ENCODE measurements around the gene SAA4.

SAA4 gene

DNA sequence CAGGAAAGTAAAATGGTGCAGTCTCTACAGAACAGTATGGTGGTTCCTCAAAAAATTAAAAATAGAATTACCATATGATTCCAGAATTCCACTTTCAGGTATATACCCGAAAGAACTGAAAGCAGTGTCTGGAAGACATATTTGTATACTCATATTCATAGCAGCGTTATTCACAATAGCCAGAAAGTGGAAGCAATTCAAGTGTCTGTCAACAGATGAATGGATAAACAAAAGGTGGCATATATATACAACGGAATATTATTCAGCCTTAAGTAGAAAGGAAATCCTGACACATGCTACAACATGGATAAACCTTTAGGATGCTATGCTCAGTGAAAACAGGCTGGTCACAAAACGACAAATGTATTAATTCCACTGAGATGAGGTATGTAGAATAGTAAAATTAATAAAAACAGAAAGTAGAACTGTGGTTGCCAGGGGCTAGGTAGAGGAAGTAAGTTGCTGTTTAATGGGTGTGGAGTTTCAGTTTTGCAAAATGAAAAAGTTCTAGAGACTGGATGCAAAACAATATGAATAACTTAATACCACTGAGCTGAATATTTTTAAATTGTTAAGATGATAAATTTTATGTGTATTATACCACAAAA lies 43.9 kb upstream of the SAA4 start:
- H3K4me2 ChIP-seq (ENCODE audit: insufficient read depth, low read length): no peak overlapping the region

DNA sequence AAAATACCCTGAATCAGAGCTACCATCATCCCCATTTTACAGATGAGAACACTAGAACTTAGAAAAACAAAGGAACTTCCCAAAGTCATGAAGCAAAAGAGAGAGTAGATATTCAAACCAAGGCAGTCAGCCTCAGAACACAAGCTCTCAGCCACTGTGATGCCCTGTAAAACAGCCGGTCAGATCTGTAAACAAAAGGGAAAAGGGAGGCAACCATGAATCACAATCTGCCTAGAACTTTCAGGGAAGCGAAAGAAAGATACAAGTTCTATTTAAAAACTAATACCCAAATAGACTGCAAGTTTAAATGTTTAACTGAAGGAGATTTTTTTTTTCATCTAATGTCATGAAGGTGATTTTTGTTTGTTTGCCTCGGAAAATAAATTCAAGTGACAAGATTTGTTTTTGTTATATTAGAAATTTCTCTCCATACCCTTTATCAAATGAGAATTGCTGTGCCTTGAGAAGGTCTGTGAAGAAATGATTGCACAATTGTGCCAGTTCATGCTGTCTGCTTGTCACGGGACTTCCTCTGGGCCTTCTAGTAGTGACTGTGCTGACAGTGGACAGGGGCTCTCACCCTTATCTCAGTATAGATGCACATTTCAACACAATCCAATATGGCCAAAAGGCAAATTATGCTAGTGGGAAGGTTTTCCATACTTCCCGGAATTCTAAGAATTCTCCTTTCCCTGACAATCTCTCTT lies 41.1 kb upstream of the SAA4 start:
- DNase-seq (no peak), ATAC-seq (ENCODE audit: insufficient read depth, low read depth) (no peak)
- Histone ChIP-seq H3K4me1 (ENCODE audit: insufficient read depth, low read length) (no peaks in the 10 kb centered on the region), H3K4me3 (ENCODE audit: low read depth in 1 of 2, low read length in 2 of 2) (no peak overlapping the region), H3K27ac (ENCODE audit: low read length) (no peak overlapping the region), H3K79me2 (ENCODE audit: insufficient read depth, low read length) (no peaks in the 10 kb centered on the region), H3K9ac (ENCODE audit: low read depth, low read length) (no peak overlapping the region), H3K4me2 (ENCODE audit: insufficient read depth, low read length) (no peak overlapping the region), H3K27me3 (ENCODE audit: insufficient read depth, low read length, poor library complexity) (no peaks in the 10 kb centered on the region), H3K36me3 (ENCODE audit: insufficient read depth, low read length) (peaks cover 31% of the 10 kb centered on the region), H2AFZ (ENCODE audit: low read depth, low read length) (no peak overlapping the region), H3K9me3 (ENCODE audit: insufficient read depth, low read length, severe bottlenecking) (no peaks in the 10 kb centered on the region), H4K20me1 (ENCODE audit: insufficient read depth, low read length) (no peaks in the 10 kb centered on the region)
- TF ChIP-seq EZH2 (IDR thresholded peaks at IDR 0.05; ENCODE audit: borderline replicate concordance, low read depth, low read length, severe bottlenecking): no peak
- TF ChIP-seq, protein P1, sequence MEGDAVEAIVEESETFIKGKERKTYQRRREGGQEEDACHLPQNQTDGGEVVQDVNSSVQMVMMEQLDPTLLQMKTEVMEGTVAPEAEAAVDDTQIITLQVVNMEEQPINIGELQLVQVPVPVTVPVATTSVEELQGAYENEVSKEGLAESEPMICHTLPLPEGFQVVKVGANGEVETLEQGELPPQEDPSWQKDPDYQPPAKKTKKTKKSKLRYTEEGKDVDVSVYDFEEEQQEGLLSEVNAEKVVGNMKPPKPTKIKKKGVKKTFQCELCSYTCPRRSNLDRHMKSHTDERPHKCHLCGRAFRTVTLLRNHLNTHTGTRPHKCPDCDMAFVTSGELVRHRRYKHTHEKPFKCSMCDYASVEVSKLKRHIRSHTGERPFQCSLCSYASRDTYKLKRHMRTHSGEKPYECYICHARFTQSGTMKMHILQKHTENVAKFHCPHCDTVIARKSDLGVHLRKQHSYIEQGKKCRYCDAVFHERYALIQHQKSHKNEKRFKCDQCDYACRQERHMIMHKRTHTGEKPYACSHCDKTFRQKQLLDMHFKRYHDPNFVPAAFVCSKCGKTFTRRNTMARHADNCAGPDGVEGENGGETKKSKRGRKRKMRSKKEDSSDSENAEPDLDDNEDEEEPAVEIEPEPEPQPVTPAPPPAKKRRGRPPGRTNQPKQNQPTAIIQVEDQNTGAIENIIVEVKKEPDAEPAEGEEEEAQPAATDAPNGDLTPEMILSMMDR (IDR thresholded peaks at IDR 0.05; ENCODE audit: borderline replicate concordance, extremely low read depth, low read length, poor library complexity, severe bottlenecking): no peak

More for the DNA sequence above, 43.9 kb upstream of the SAA4 start:
- DNase-seq (no peak), ATAC-seq (ENCODE audit: insufficient read depth, low read depth) (no peak)
- Histone ChIP-seq H4K20me1 (ENCODE audit: insufficient read depth, low read length) (no peaks in the 10 kb centered on the region), H3K79me2 (ENCODE audit: insufficient read depth, low read length) (no peaks in the 10 kb centered on the region), H3K9ac (ENCODE audit: low read depth, low read length) (no peak overlapping the region), H3K27me3 (ENCODE audit: insufficient read depth, low read length, poor library complexity) (no peaks in the 10 kb centered on the region), H3K27ac (ENCODE audit: low read length) (no peak overlapping the region), H3K36me3 (ENCODE audit: insufficient read depth, low read length) (peaks cover 50% of the 10 kb centered on the region), H2AFZ (ENCODE audit: low read depth, low read length) (no peak overlapping the region), H3K4me1 (ENCODE audit: insufficient read depth, low read length) (no peaks in the 10 kb centered on the region), H3K4me3 (ENCODE audit: low read depth in 1 of 2, low read length in 2 of 2) (no peak overlapping the region), H3K9me3 (ENCODE audit: insufficient read depth, low read length, severe bottlenecking) (no peaks in the 10 kb centered on the region)
- no peak for TF ChIP-seq EZH2 (IDR thresholded peaks at IDR 0.05; ENCODE audit: borderline replicate concordance, low read depth, low read length, severe bottlenecking)
- TF ChIP-seq, protein P1 (IDR thresholded peaks at IDR 0.05; ENCODE audit: borderline replicate concordance, extremely low read depth, low read length, poor library complexity, severe bottlenecking): no peak

DNA sequence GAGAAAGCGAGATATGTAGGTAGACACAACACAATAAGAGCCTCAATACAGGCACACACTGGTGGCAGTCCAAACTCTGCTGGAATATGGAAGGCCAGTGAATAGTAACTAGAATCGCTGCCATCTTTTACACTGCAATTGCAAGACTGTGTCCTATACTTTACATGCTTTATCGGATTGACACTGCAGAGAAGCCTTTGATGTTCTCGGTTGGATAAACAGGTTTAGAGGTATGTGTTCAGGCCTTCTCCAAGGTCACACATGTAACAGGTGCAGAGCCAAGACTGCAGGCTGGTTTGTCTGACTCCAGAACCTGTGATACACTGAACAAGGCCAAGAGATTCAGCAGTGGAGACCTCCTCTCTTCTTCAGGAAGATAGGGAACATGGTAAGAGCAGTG lies 34.6 kb upstream of the SAA4 start:
- Histone ChIP-seq H4K20me1 (ENCODE audit: insufficient read depth, low read length) (no peaks in the 10 kb centered on the region), H2AFZ (ENCODE audit: low read depth, low read length) (no peak overlapping the region), H3K9me3 (ENCODE audit: insufficient read depth, low read length, severe bottlenecking) (no peaks in the 10 kb centered on the region), H3K27me3 (ENCODE audit: insufficient read depth, low read length, poor library complexity) (no peaks in the 10 kb centered on the region), H3K4me3 (ENCODE audit: low read depth in 1 of 2, low read length in 2 of 2) (no peak overlapping the region), H3K4me1 (ENCODE audit: insufficient read depth, low read length) (no peaks in the 10 kb centered on the region), H3K27ac (ENCODE audit: low read length) (no peak overlapping the region), H3K79me2 (ENCODE audit: insufficient read depth, low read length) (no peaks in the 10 kb centered on the region), H3K4me2 (ENCODE audit: insufficient read depth, low read length) (no peak overlapping the region), H3K36me3 (ENCODE audit: insufficient read depth, low read length) (no peaks in the 10 kb centered on the region), H3K9ac (ENCODE audit: low read depth, low read length) (no peak overlapping the region)
- DNase-seq: no peak
- TF ChIP-seq EZH2 (IDR thresholded peaks at IDR 0.05; ENCODE audit: borderline replicate concordance, low read depth, low read length, severe bottlenecking): no peak
- TF ChIP-seq, protein P1 (IDR thresholded peaks at IDR 0.05; ENCODE audit: borderline replicate concordance, extremely low read depth, low read length, poor library complexity, severe bottlenecking): no peak
- no peak for ATAC-seq (ENCODE audit: insufficient read depth, low read depth)

Data from DND-41 (cell line).